Ovary (tissue), 9 donors: ENCODE data around the gene KLHL18. TPM values are rescaled to one million over a fixed set of nuclear protein-coding genes. Genes with fewer than 3 reads are reported as not detected.
"Not testable (repeated sequence)": the region's sequence is repeated elsewhere in the genome, so short reads cannot be mapped to it uniquely, and the experiment has no call there.

Source experiments
- DNase-seq, 5 donors: peaks; one replicate each; pipeline ENCODE4 v3.0.0-alpha.2; 2019 to 2020
- H3K27ac ChIP-seq, 2 donors: fragments of 200-600 bp; one replicate each; pipeline versions ENCODE4 v1.5.1 to v1.8.0; 2019 to 2022
- H3K27me3 ChIP-seq: fragments of 200-600 bp; one replicate; pipeline ENCODE4 v1.8.0; 2022
- H3K36me3 ChIP-seq: fragments of 200-600 bp; sonication (generic); one replicate; pipeline ENCODE4 v1.5.1; 2019
- H3K4me1 ChIP-seq: one replicate; pipeline ENCODE4 v1.8.1; 2013; ENCODE audit warnings: mild to moderate bottlenecking, moderate library complexity; ENCODE audit not compliant: insufficient read depth
- H3K4me3 ChIP-seq: fragments of 200-600 bp; sonication (generic); one replicate; pipeline ENCODE4 v1.5.1; 2017
- H3K9me3 ChIP-seq, 2 donors: fragments of 200-600 bp in 1 of 2; sonication (generic) in 1 of 2; one replicate each; pipeline versions ENCODE4 v1.5.1 to v1.8.1; 2013 to 2019; ENCODE audit warnings: mild to moderate bottlenecking in 1 of 2, moderate library complexity in 1 of 2
- EP300 ChIP-seq: sonication (generic); formaldehyde crosslinking; IDR thresholded peaks from one replicate; pipeline ENCODE4 v1.6.1; 2017; ENCODE audit warnings: antibody characterized with exemption
- POLR2A ChIP-seq: fragments of 450-650 bp; IDR thresholded peaks from one replicate; pipeline ENCODE4 v1.6.1; 2017; ENCODE audit warnings: antibody characterized with exemption, mild to moderate bottlenecking, moderate library complexity
- WGBS, 3 donors: extraction: QIAGEN DNeasy Blood & Tissue Kit in 1 of 3; methylation state at CpG; one replicate each; pipeline versions ENCODE4 v1.1.5 to v1.1.7; 2013 to 2017; 5-methylcytosine and 5-hydroxymethylcytosine counted together
- intact Hi-C, 4 donors: fragments of 100-400 bp; cut with DNase I; formaldehyde crosslinking; loops; one replicate each; pipeline versions ENCODE4 v1.11.0 to v1.15.1; 2022 to 2023
- polyA plus RNA-seq, 2 donors: library from polyadenylated mRNA; stranded (reverse); fragments of 200-250 nt in 1 of 2; fragments of 350-450 nt in 1 of 2; fragmentation: Illumina TruSeq in 1 of 2; extraction: RNeasy Lipid Tissue Mini Kit (QIAGEN cat#74804) in 1 of 2; gene quantifications; one replicate each; pipeline ENCODE4 v1.2.3, GENCODE V29; 2013 to 2014
- total RNA-seq, 7 donors: library from RNA; depleted of rRNA in 2 of 7; stranded (reverse); fragments of >200 nt in 2 of 7; fragmentation: NEBNext Ultra II Directional in 3 of 7; extraction: Animal tissue kit (Norgen Biotek cat#: 25700) in 3 of 7; gene quantifications; one replicate each; pipeline versions ENCODE4 v1.1.0 to v1.2.4, GENCODE V29; 2016 to 2023
- TF ChIP-seq, protein P1 (sequence below), 3 donors: fragments of 450-650 bp in 2 of 3; fragments of 200-600 bp in 1 of 3; IDR thresholded peaks; one replicate each; pipeline versions ENCODE4 v1.5.1 to v1.8.0; 2016 to 2022; ENCODE audit warnings: antibody characterized with exemption in 3 of 3, mild to moderate bottlenecking in 1 of 3
- donor health status: DM: no; HTN: no; CAD: no; lungs with moderate emphysema.
- donor health status: DM: no; HTN: no; CAD: no.
- donor health status: Bipolar disorder and iron deficiency.
- donor health status: DM: yes; HTN: yes; CAD: no.
- donor health status: DM: no; HTN: no; CAD: no.
- donor health status: DM: yes; HTN: yes; CAD: no.

KLHL18 gene
- total and polyA plus RNA-seq, 9 donors = 6.2 to 23.7 (median 13.5) TPM

- Histone ChIP-seq H3K4me3 (no peak overlapping the region), H3K4me1 (peaks cover under 1% of the 10 kb centered on the region), H3K36me3 (no peaks in the 10 kb centered on the region), H3K9me3 (no peaks in the 10 kb centered on the region), H3K27ac (no peak overlapping the region), H3K27me3 (no peaks in the 10 kb centered on the region)
- 90 to 93% (median 92%) methylated on average over 9 of the region's 9 CpGs for WGBS, 3 donors
- DNase-seq = no peak
- TF ChIP-seq, protein P1, sequence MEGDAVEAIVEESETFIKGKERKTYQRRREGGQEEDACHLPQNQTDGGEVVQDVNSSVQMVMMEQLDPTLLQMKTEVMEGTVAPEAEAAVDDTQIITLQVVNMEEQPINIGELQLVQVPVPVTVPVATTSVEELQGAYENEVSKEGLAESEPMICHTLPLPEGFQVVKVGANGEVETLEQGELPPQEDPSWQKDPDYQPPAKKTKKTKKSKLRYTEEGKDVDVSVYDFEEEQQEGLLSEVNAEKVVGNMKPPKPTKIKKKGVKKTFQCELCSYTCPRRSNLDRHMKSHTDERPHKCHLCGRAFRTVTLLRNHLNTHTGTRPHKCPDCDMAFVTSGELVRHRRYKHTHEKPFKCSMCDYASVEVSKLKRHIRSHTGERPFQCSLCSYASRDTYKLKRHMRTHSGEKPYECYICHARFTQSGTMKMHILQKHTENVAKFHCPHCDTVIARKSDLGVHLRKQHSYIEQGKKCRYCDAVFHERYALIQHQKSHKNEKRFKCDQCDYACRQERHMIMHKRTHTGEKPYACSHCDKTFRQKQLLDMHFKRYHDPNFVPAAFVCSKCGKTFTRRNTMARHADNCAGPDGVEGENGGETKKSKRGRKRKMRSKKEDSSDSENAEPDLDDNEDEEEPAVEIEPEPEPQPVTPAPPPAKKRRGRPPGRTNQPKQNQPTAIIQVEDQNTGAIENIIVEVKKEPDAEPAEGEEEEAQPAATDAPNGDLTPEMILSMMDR (IDR thresholded peaks at IDR 0.05) = no peak
- intact Hi-C loops = no loop called here
These were observed 16.9 kb downstream of the KLHL18 start for GRCh38 chr3:47299381-47300318.

GRCh38 chr3:47301456-47301855, 18.7 kb downstream of the KLHL18 start:
- no peaks in the 10 kb centered on the region for H3K27me3 ChIP-seq
- TF ChIP-seq POLR2A (no peak), EP300 (no peak)
- TF ChIP-seq, protein P1 (IDR thresholded peaks at IDR 0.05) = no peak
- H3K27ac ChIP-seq = no peak overlapping the region
- DNase-seq = no peak
- intact Hi-C loops = no loop called here
- no peak overlapping the region for H3K4me3 ChIP-seq
- no peaks in the 10 kb centered on the region for H3K9me3 ChIP-seq
- no peaks in the 10 kb centered on the region for H3K36me3 ChIP-seq
- no peaks in the 10 kb centered on the region for H3K4me1 ChIP-seq

DNA sequence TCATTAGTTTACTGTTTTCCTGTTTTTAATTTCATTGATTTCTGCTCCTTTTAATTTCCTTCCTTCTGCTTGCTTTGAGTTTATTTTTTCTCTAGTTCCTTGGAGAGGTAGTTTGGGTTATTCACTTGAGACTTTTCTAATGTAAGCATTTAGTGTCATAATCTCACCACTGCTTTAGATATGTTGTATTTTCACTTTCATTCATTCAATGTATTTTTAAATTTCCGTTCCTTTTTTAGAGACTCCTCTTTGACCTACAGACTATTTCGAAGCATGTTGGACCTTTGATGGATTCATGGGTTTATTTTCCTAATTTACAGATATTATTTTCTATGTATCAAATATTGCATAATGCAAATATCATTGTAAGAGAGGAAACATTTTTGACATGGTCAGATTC, 23.3 kb downstream of the KLHL18 start:
- Histone ChIP-seq H3K27me3 (no peaks in the 10 kb centered on the region), H3K4me3 (no peak overlapping the region), H3K4me1 (no peaks in the 10 kb centered on the region), H3K36me3 (no peaks in the 10 kb centered on the region), H3K27ac (no peak overlapping the region), H3K9me3 (no peaks in the 10 kb centered on the region)
- TF ChIP-seq, protein P1 (IDR thresholded peaks at IDR 0.05) = no peak
- no peak for TF ChIP-seq EP300
- no peak for TF ChIP-seq POLR2A
- no peak for DNase-seq
- WGBS, 3 donors = 80 to 82% (median 81%) methylated on average over 2 of the region's 2 CpGs
- intact Hi-C loops = no loop called here

- H3K27ac ChIP-seq, H3K4me1 ChIP-seq, H3K36me3 ChIP-seq, intact Hi-C loops, H3K27me3 ChIP-seq, H3K4me3 ChIP-seq, H3K9me3 ChIP-seq, DNase-seq: not testable (repeated sequence)
- 96 to 99% (median 98%) methylated on average over 27 to 28 of the region's 28 CpGs for WGBS, 3 donors
These were observed 26.5 kb downstream of the KLHL18 start for GRCh38 chr3:47309231-47309630.

GRCh38 chr3:47310391-47310790, 27.6 kb downstream of the KLHL18 start:
- DNase-seq = no peak
- no peaks in the 10 kb centered on the region for H3K36me3 ChIP-seq
- TF ChIP-seq EP300 (no peak), POLR2A (no peak)
- TF ChIP-seq, protein P1 (IDR thresholded peaks at IDR 0.05) = no peak
- no peaks in the 10 kb centered on the region for H3K27me3 ChIP-seq
- H3K4me1 ChIP-seq = peaks cover 1% of the 10 kb centered on the region
- H3K4me3 ChIP-seq = no peak overlapping the region
- WGBS, 3 donors = 90 to 94% (median 93%) methylated on average over 4 of the region's 4 CpGs
- no peaks in the 10 kb centered on the region for H3K9me3 ChIP-seq
- intact Hi-C loops = no loop called here
- H3K27ac ChIP-seq = no peak overlapping the region
